Glomerular visceral epithelial cell (primary cell): ENCODE data around the gene C1orf21.

Experiments used
- DNase-seq: peaks from one replicate; pipeline ENCODE4 v3.0.0-alpha.2; 2016; ENCODE audit errors: extremely low spot score

The C1orf21 gene

DNA sequence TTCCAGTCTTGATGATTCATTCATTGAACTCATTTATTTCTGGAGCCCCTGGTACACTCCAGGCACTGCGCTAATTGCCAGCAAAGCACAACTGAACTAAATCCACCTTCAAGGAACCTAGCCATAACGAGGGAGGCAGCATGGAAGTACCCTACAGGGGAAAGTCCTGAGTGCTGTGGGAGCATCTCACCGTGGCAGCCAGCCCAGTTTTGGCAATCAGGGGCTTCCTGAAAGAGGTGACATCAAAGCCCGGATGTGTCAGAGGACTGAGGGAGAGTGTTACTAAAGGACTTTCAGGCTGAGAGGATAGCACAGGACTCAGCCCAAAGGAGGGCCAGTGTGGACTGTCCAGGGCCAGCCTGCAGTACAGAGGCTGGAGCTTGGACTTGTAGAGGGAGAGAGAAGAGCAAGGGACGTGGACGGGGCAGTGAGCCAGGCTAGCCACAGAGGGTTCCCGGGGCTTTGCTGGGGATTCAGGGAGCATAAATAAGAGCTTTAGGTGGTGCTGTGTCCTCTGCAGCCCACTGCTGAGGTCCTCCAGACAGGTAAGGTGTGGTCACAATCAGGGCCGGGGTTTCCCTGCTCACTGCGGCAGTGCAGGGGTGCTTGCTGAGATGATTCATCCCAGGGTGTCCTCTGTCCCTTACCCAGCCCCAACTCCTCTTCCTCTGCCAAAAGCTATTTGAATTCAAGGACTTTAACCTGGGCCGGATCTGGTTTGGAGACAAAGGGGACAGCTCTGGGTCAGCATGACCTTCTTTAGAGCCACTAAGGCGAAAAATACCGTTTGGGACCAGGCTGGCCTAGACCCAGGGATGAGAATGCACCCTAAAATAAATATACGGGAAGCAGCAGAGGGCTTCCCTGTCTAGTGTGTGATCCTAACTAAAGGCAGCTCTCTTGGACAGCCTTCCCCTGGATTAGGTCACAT lies 239.5 kb downstream of the C1orf21 start:
- DNase-seq = no peak

- DNase-seq = no peak
Observed at GRCh38 chr1:184627007-184627341, 240.1 kb downstream of the C1orf21 start.

DNA sequence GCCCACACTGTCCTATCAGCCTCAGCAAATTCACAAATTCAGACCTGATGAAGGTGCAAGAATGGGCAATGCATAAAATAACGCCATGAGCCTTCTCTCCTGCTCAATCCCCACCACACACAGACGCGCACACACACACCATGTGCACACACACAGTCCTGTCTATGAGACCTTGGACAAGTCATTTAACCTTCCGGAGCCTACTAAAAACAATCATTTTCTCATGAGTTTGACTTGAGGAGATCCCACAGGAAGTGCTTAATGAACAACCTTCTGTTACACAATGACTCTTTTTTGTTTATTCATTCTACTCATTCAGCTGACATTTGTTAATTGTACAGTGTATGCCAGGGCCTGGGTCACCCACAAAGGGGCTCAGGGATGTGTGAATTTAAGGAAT lies 242.4 kb downstream of the C1orf21 start:
- no peak for DNase-seq

- DNase-seq = no peak
Observed at GRCh38 chr1:184630679-184631060, 243.8 kb downstream of the C1orf21 start.

DNA sequence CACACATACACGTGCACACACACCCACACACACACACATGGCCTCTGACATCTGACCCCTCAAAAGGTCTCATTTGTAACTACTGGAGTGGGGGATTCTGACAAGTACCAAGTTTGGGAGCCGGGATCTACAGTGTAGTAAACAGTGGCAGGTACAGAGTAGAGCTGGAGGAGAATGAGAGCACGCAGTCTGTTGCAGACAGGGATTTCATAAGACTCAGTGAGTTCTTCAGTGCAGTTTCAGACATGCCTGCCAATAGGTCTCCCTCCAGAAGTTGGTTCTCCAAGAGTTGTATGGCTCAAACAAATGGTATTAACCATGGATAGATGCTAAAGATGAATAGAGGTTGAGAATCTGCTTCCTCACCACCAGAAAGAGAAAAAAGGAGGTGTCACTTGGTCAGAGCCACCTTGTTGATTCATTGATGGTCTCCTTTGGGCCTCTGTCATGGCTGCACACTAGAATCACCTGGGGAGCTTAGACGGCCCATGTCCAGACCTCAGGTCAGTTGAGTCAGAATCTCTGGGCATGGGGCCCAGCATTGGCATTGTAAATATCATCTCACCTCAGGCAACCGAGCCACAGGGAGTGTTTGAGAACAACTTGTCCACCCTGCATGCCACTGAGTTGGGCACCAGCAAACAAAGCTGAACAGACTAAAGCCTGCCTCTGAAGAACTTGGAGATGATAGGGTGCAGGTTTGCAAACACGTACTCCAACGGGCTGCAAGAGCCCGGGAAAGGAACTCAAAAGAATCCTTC lies 245.8 kb downstream of the C1orf21 start:
- no peak for DNase-seq

DNA sequence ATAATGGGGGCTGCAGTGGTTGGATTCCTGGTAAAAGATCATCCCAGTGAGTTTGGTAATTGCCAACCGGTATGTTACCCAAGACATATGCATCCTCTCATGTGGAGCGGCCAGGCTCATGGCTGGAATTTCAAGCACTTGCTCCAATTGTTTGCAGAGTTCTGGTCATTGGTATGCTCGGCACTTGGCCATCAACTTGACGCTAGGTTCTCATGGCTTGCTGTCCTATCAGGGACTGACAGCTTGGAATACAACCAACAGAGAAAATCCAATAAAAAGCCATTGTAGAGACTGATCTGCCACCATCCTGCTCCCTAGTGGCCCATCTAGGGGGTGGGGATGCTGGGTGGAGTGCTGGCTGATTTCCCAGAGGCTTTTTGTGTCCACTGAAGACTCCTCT lies 247.0 kb downstream of the C1orf21 start:
- no peak for DNase-seq

GRCh38 chr1:184634296-184634695 lies 247.5 kb downstream of the C1orf21 start:
- DNase-seq = no peak

DNA sequence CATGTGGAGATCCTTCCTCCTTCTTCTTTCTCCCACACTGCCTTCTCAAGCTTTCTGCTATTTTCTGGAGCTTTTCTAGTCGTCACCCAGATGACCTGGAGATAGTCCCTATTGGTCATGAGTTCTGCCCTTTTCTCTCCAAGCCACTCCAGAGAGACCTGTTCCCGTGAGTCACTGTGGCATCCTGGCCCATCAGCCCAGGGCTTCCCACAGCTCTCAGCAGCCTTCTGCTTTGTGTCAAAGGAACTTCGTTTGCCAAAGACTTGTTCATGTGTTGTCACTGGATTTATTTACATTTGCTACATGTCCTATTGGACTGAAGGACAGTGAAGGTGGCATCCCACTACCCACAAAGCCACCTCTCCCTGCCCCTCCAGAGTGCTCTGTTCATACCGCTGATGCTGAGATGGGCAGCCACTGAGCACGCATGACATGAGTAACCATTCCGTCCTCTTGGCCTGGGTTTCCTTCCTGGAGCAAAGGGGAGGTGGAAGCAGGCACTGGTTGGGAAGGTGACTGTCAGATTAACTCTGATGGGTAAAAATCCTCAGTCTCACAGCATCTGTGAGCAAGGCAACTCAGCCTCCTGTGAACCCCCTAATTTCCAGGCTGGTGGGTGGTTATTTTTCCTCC lies 248.6 kb downstream of the C1orf21 start:
- DNase-seq = no peak

DNA sequence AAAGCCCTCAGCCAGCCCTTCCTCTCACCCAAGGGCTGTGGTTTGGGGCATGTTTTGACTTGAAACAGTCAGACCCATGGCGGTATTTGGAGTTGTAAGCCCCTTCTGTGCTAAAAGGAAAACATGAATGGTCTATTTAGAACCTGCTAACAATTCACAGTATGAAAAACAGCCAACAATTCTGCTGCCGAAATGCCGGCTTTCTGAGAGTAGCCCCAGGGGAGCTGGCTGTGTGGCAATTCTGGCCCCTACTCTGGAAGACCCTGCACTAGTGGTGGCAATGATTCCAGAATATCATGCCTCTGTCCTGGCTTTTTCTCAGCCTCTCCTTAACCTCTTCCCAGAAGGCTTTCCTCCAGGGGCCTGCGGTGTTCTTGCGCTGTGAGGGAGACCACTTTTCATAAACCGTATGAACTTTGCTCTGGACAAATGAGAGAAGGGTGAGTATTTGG lies 249.2 kb downstream of the C1orf21 start:
- no peak for DNase-seq

GRCh38 chr1:184637664-184638240 lies 250.9 kb downstream of the C1orf21 start:
- no peak for DNase-seq

- no peak for DNase-seq
Observed at GRCh38 chr1:184639205-184639604, 252.4 kb downstream of the C1orf21 start.

DNA sequence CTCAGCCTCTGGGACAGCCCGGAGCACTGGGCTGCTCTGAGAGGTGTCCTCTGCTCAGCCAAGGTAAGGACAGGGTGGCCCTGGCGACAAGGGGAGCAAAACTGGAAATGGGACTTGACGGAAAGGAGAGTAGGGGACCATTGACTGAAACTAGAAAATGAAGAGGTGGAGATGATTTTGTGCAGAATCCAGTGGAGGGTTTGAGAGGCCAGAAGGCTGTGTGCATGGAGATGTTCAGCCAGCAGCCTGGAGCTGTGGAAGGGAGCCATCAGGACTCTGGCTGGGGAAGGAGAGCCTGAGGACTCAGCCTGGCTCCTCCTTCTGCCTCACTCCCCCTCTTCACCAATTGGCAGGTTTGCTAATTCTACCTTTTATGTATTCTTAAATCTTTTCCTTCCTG lies 253.7 kb downstream of the C1orf21 start:
- DNase-seq = no peak

GRCh38 chr1:184641894-184642293 lies 255.1 kb downstream of the C1orf21 start:
- no peak for DNase-seq

- no peak for DNase-seq
Observed at GRCh38 chr1:184643661-184644060, 256.8 kb downstream of the C1orf21 start.

DNA sequence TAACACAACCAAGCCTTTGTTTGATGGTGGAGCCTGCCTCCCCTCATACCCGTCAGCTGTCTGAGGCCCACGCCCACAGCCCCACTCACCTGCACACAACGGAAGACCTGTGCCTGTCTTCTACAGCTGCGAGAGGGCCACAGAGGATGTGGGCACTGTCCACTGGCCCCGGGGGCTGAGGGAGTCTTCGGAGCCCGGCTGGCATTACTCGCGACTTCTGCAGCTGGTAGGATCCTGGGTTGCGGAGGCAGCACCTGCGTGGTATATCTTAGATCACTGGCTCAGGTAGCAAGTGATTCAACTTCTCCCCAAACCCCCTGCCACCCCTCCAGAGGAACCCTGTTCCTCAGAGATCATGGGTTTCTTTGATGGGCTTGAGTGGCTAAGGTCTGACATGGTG lies 257.9 kb downstream of the C1orf21 start:
- no peak for DNase-seq

GRCh38 chr1:184646178-184646701 lies 259.4 kb downstream of the C1orf21 start:
- no peak for DNase-seq

DNA sequence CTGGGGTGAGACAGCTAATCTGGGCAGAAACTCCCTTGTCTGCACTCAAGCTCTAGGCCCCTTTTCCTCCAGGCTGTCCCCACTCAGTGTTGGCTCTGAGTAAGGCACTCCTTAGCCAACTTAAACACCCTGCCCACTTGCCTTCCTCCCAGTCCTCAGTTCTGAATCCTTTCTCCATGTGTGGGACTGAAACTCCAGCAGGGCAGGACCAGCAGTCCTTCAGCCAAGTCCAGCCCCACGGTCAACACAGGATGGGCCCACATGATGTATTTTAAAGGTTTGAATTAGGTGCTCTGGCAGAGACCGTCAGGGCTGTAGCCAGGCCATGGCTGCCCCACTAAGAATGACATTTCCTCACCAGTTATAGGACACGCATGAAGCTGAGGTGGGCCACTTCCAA lies 260.0 kb downstream of the C1orf21 start:
- no peak for DNase-seq

DNA sequence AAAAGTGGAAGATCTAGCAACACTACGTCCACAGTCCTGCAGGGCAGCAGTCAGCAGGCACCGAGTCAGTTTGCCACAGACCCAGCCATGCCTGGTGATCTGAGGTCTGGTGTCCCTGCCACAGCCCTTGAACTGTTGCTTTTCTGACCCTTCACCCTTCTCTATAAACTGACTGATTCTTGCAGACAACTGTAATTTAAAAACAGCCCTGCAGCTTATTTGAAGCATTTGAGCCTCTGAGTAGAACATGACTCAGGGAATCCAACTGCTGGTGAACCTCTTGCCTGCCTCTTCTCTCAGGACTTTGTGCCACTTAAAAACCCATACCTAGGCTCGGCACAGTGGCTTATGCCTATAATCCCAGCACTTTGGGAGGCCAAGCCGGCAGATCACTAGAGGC lies 260.6 kb downstream of the C1orf21 start:
- DNase-seq = no peak

DNA sequence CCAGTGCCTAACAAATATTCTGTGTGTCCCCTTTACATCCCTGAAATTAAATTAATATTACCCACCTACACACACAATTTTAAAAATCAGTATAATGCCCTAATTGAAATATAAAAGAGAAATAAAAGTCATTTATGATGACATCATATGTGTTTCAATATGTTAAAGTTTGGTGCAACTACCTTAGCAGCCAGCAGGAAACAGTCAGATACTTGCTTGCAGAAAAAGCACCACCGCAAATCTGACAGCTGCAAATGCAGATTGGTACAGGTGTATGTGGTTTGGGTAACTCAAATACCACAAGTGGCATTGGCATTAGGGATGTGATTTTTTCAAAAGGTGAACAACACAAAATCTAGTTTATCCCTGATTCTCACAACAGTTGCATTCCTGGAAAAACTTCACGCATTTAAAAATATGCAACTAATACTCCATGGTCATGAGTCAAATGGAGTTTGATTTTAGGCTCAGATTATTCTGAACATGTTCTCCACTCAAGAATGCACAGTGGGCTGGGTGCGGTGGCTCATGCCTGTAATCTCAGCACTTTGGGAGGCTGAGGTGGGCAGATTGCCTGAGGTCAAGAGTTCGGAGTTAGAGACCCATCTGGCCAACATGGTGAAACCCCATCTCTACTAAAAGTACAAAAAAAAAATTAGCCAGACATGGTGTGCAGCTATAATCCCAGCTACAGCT lies 261.5 kb downstream of the C1orf21 start:
- no peak for DNase-seq

DNA sequence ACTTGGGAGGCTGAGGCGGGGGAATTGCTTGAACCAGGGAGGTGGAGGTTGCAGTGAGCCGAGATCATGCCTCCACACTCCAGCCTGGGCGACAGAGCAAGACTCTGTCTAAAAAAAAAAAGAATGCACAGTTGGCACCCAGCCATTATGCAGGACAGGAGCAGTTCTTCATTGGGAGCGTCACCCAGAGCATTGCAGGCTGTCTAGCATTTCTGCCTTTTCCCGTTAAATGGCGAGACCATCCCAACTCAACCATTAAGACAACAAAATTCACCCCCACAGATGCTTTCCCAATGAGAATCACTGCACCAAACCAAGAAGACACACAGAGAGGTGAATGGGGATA lies 262.0 kb downstream of the C1orf21 start:
- DNase-seq = no peak

DNA sequence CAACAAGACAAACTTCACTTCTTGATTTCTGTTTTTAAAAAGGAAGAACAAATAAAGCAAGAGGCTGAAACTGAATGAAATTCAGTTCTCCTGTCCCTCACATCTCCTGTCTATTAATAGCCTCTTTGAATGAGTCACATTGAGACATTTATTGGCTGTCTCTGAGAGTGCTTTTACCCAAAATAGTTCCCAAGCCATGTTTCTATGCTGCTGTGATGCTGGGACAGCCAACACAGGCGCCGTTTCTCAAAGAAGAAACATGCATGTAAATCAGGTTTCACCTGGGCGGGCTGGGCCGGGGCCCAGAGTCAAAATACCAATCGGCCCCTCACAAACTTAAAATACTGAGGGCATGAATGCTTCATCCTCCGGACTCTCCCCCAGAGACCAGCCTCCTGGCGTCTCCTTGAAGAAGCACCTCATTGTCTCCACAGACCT lies 262.6 kb downstream of the C1orf21 start:
- DNase-seq = no peak
